Measurements from ENCODE around the gene KLK4.

DNA sequence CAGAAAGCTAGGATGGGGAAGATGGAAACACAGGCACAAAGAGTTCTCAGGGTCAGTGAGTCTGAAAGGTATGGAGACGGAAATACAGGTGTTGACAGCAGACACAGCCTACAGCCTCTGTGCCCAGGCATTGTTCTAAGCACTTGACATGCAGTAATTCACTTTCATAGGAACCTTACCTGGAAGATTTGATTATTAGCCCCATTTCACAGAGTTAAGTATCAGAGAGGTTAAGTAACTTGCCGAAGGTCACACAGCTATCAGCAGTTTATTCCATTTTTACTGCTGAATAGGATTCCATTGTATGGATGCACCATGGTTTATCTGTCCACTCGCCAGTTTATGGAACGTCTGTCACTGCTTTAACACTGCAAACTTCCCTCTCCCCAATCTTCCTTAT lies 13.2 kb downstream of the KLK4 start:
- TF ChIP-seq, protein P1, sequence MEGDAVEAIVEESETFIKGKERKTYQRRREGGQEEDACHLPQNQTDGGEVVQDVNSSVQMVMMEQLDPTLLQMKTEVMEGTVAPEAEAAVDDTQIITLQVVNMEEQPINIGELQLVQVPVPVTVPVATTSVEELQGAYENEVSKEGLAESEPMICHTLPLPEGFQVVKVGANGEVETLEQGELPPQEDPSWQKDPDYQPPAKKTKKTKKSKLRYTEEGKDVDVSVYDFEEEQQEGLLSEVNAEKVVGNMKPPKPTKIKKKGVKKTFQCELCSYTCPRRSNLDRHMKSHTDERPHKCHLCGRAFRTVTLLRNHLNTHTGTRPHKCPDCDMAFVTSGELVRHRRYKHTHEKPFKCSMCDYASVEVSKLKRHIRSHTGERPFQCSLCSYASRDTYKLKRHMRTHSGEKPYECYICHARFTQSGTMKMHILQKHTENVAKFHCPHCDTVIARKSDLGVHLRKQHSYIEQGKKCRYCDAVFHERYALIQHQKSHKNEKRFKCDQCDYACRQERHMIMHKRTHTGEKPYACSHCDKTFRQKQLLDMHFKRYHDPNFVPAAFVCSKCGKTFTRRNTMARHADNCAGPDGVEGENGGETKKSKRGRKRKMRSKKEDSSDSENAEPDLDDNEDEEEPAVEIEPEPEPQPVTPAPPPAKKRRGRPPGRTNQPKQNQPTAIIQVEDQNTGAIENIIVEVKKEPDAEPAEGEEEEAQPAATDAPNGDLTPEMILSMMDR (IDR thresholded peaks at IDR 0.05), result no peak
- no peak for TF ChIP-seq POLR2A (IDR thresholded peaks at IDR 0.05)

All from thyroid gland (tissue), 4 donors.